22Rv1 (cell line): ENCODE measurements around the gene DCAF11.

ENCODE experiments used
- ZFX ChIP-seq: fragments of 450-650 bp; IDR thresholded peaks from 2 replicates; pipeline ENCODE4 v1.6.1; 2017; ENCODE audit warnings: antibody characterized with exemption, borderline replicate concordance
- TF ChIP-seq, protein P1 (sequence below): fragments of 450-650 bp; IDR thresholded peaks from 2 replicates; pipeline ENCODE4 v1.5.1; 2017; ENCODE audit warnings: mild to moderate bottlenecking

DNA sequence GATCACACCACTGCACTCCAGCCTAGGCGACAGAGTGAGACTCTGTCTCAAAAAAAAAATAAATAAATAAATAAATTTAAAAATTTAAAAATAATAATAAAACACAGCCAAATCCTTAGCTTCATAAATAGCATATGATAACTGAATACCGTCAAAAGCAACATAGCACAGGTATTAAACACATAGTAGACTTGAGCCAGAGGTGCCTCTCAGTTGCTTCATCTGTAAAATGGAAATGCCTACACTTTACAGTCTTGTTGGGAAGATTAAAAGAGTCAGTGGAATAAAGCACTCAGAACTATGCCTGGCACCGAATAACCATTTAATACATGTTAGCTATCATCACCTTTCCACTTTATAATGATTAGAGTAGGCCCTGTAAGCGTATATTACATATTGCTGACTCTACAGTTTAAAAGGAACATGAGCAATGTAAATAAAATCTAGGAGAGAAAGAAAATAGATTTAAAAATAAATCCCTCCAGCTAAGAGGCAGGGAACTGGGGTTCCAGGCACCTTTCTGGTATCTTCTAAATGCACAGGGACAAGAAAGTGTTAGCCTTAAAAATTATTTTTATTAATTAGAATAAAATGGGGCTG lies 7.8 kb upstream of the DCAF11 start:
- TF ChIP-seq, protein P1, sequence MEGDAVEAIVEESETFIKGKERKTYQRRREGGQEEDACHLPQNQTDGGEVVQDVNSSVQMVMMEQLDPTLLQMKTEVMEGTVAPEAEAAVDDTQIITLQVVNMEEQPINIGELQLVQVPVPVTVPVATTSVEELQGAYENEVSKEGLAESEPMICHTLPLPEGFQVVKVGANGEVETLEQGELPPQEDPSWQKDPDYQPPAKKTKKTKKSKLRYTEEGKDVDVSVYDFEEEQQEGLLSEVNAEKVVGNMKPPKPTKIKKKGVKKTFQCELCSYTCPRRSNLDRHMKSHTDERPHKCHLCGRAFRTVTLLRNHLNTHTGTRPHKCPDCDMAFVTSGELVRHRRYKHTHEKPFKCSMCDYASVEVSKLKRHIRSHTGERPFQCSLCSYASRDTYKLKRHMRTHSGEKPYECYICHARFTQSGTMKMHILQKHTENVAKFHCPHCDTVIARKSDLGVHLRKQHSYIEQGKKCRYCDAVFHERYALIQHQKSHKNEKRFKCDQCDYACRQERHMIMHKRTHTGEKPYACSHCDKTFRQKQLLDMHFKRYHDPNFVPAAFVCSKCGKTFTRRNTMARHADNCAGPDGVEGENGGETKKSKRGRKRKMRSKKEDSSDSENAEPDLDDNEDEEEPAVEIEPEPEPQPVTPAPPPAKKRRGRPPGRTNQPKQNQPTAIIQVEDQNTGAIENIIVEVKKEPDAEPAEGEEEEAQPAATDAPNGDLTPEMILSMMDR, result no peak
- no peak for TF ChIP-seq ZFX
